Mucosa of rectum (tissue), 2 donors: ENCODE results near the gene RNF183.

Experiments used
- H3K27ac ChIP-seq, 2 donors: one replicate each; pipeline ENCODE4 v1.7.0; 2013; ENCODE audit warnings: inconsistent platforms in 2 of 2, low read depth in 2 of 2, low read length in 2 of 2
- H3K27me3 ChIP-seq, 2 donors: one replicate each; pipeline ENCODE4 v1.7.0; 2013; ENCODE audit warnings: low read length in 2 of 2; ENCODE audit not compliant: control insufficient read depth in 2 of 2, insufficient read depth in 2 of 2
- H3K36me3 ChIP-seq, 2 donors: one replicate each; pipeline ENCODE4 v1.7.0; 2013; ENCODE audit warnings: low read length in 2 of 2; ENCODE audit not compliant: control insufficient read depth in 2 of 2, insufficient read depth in 2 of 2
- H3K4me1 ChIP-seq, 2 donors: one replicate each; pipeline ENCODE4 v1.7.0; 2013; ENCODE audit warnings: low read length in 2 of 2, mild to moderate bottlenecking in 1 of 2; ENCODE audit not compliant: control insufficient read depth in 2 of 2, insufficient read depth in 2 of 2
- H3K4me3 ChIP-seq, 2 donors: one replicate each; pipeline ENCODE4 v1.7.0; 2013; ENCODE audit warnings: low read length in 2 of 2
- H3K9ac ChIP-seq, 2 donors: one replicate each; pipeline ENCODE4 v1.7.0; 2013; ENCODE audit warnings: low read length in 2 of 2, low read depth in 1 of 2, mild to moderate bottlenecking in 1 of 2
- H3K9me3 ChIP-seq, 2 donors: one replicate each; pipeline ENCODE4 v1.7.0; 2013; ENCODE audit warnings: low read length in 2 of 2; ENCODE audit not compliant: control insufficient read depth in 2 of 2
- donor health status: healthy.
- donor health status: Normal muscosa, but diverticular disease.

Gene RNF183

DNA sequence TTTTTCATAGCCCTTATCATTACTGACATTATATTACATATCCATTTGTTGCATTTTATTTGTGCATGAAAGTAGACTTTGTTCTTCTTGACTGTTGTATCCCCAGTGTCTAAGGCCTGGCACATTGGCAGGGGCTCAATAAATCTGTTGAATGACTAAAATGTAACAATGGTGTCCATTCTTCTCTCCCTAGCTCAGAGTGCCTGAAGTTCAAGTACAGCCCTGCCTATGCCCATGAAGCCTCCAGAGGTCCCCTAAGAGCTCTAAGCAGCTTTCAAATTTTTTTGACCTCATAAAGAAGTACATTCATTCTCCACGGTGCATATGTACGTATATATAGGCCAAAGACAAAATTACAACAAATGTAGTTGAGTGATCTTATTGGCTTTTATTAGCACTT, 42.0 kb upstream of the RNF183 start:
- H3K9me3 ChIP-seq: no peaks in the 10 kb centered on the region
- no peaks in the 10 kb centered on the region for H3K36me3 ChIP-seq
- no peak overlapping the region for H3K4me3 ChIP-seq
- peaks cover 18 to 35% of the 10 kb centered on the region in 2 donors for H3K4me1 ChIP-seq
- peak overlapping the region; percentile 45 to 72 for H3K27ac ChIP-seq
- H3K9ac ChIP-seq: no peak overlapping the region
- H3K27me3 ChIP-seq: peaks cover 0 to 2% of the 10 kb centered on the region in 2 donors

GRCh38 chr9:113343732-113344231, 40.6 kb upstream of the RNF183 start:
- H3K4me1 ChIP-seq: peaks cover 15 to 36% of the 10 kb centered on the region in 2 donors
- H3K9ac ChIP-seq: peak overlapping the region in 1 of 2 donors; percentile 13
- peak overlapping the region; percentile 70 to 88 for H3K27ac ChIP-seq

DNA sequence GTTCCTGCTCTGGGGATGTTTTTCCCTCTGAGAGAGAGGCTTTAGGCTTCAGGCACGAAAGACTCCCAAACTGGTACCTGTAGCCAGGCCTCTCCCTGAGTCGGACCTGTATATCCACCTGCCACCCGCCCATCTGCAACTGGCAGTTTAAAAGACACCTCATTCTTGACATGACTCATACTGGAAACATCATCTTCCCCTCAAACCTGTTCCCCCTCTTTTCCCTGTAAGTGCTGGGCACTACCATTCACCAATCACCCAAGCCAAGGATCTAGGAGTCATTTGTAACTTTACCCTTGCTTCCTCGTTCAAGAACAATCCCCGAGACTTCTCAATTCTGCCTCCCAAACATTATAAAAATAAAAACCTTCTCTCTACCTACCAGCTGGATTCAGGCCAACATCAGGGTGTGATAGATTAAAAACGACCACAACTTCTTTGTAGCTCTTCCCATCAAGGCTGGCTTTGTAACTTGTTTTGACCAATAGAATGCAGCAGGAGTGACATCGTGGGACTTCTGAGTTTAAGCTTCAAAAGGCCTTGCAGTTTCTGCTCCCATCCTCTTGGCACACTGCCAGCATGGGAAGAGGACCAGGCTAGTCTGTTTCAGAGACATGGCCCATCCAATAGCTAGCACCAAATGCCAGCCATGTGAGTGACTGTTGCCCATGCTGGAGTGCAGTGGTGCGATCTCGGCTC, 38.7 kb upstream of the RNF183 start:
- Histone ChIP-seq H3K9ac (no peak overlapping the region), H3K27ac (peak overlapping the region in 1 of 2 donors; percentile 45), H3K36me3 (no peaks in the 10 kb centered on the region), H3K9me3 (no peaks in the 10 kb centered on the region), H3K27me3 (no peaks in the 10 kb centered on the region), H3K4me3 (no peak overlapping the region), H3K4me1 (peaks cover 7 to 27% of the 10 kb centered on the region in 2 donors)

More at GRCh38 chr9:113343732-113344231, 40.6 kb upstream of the RNF183 start:
- Histone ChIP-seq H3K9me3 (no peaks in the 10 kb centered on the region), H3K27me3 (no peaks in the 10 kb centered on the region), H3K36me3 (no peaks in the 10 kb centered on the region), H3K4me3 (no peak overlapping the region)

DNA sequence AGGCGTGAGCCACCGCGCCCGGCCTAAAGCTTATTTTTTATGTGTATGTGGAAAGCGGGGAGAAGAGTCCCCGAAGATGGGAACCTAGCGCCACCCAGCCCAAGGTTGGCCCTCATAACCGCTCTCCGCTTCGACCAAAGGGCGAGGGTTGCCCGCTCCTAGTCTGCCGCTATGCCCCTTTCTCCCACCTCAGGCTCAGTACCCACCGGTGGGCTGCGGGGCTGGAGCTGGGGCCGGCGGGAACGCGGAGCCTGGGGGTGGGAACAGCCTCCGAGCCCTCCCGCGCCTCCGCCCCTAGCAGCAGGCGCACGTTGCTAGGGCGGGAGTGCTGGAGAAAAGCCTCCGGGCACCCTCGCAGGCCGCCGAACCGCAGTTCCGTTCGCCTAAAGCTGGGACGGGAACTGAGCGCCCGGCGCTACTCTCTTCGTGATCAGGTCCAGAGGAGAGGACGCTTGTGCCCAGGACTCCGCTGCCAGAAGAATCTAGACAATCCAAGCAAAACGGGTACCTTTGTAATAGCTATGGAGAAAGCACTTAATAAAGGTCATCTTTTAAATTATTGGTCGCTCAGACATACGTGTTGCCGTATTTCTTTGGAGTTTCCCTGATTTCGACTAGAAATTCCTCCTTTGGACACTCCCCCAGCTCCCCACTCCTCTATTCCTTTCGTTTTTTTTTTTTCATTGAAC, 37.0 kb upstream of the RNF183 start, which contains the start of gene WDR31:
TSS of gene WDR31 (minus strand) at position 265 of the 689 bp plus-strand sequence. CDS start 8,253 bp downstream, outside the sequence.
- no peaks in the 10 kb centered on the region for H3K36me3 ChIP-seq
- no peaks in the 10 kb centered on the region for H3K9me3 ChIP-seq
- no peaks in the 10 kb centered on the region for H3K27me3 ChIP-seq
- peak within 1 kb of the TSS; percentile 74 to 89 for H3K4me3 ChIP-seq
- H3K4me1 ChIP-seq: peaks cover 7 to 18% of the 10 kb centered on the region in 2 donors
- H3K27ac ChIP-seq: peak within 1 kb of the TSS; percentile 46 to 66
- H3K9ac ChIP-seq: peak within 1 kb of the TSS; percentile 58 to 66

GRCh38 chr9:113337714-113338113, 34.5 kb upstream of the RNF183 start:
- peaks cover 7 to 11% of the 10 kb centered on the region in 2 donors for H3K4me1 ChIP-seq
- H3K9ac ChIP-seq: no peak overlapping the region
- no peak overlapping the region for H3K4me3 ChIP-seq
- no peaks in the 10 kb centered on the region for H3K9me3 ChIP-seq
- H3K27ac ChIP-seq: no peak overlapping the region
- no peaks in the 10 kb centered on the region for H3K36me3 ChIP-seq
- H3K27me3 ChIP-seq: no peaks in the 10 kb centered on the region

DNA sequence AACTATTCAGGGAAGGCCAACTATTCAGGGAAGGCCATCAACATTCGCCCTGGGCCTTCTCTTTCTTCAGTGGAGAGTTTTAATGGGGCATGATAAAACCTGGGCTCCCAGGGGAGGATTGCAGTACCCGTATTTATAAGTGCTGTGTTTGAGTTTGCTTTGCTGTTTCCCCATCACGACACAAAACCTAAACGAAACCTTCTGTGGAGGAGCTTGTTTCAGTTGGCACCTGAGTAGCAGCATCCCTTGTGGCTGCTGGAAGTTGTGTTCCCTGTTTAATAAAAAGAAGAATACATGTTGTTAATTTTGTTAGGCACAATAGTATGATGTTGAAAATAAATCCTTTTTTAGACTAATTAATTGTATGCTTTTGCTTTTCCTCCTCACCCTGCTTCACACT, 28.6 kb upstream of the RNF183 start:
- no peaks in the 10 kb centered on the region for H3K27me3 ChIP-seq
- no peak overlapping the region for H3K27ac ChIP-seq
- H3K4me1 ChIP-seq: no peaks in the 10 kb centered on the region
- H3K36me3 ChIP-seq: no peaks in the 10 kb centered on the region
- no peaks in the 10 kb centered on the region for H3K9me3 ChIP-seq
- H3K4me3 ChIP-seq: no peak overlapping the region
- no peak overlapping the region for H3K9ac ChIP-seq

- H3K4me1 ChIP-seq: no peaks in the 10 kb centered on the region
- H3K4me3 ChIP-seq: no peak overlapping the region
- no peak overlapping the region for H3K27ac ChIP-seq
- H3K27me3 ChIP-seq: no peaks in the 10 kb centered on the region
- no peak overlapping the region for H3K9ac ChIP-seq
- no peaks in the 10 kb centered on the region for H3K9me3 ChIP-seq
- no peaks in the 10 kb centered on the region for H3K36me3 ChIP-seq
These were observed 25.0 kb upstream of the RNF183 start for GRCh38 chr9:113328045-113328782.

DNA sequence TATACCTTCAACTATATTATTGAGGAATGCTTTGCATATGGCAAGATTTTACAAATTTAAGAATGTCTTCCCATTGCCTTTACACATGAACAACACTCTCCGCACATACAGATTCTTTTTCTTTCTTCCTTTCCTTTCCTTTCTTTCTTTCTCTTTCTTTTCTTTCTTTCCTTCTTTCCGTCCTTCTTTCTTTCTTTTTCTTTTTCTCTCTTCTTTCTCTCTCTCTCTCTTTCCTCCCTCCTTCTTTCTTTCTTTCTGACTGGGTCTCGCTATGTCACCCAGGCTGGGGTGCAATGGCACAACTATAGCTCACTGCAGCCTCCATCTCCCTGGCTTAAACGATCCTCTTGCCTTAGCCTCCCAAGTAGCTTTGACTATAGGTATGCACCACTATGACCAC, 23.1 kb upstream of the RNF183 start:
- H3K27me3 ChIP-seq: no peaks in the 10 kb centered on the region
- H3K9ac ChIP-seq: no peak overlapping the region
- H3K4me1 ChIP-seq: no peaks in the 10 kb centered on the region

GRCh38 chr9:113322671-113323070, 19.5 kb upstream of the RNF183 start:
- Histone ChIP-seq H3K4me1 (no peaks in the 10 kb centered on the region), H3K27ac (no peak overlapping the region), H3K9me3 (no peaks in the 10 kb centered on the region), H3K27me3 (no peaks in the 10 kb centered on the region), H3K36me3 (no peaks in the 10 kb centered on the region), H3K9ac (no peak overlapping the region), H3K4me3 (no peak overlapping the region)

More for the DNA sequence above, 23.1 kb upstream of the RNF183 start:
- no peaks in the 10 kb centered on the region for H3K36me3 ChIP-seq
- H3K27ac ChIP-seq: no peak overlapping the region
- no peak overlapping the region for H3K4me3 ChIP-seq
- H3K9me3 ChIP-seq: no peaks in the 10 kb centered on the region

- no peak overlapping the region for H3K27ac ChIP-seq
- H3K9ac ChIP-seq: no peak overlapping the region
- no peaks in the 10 kb centered on the region for H3K27me3 ChIP-seq
- H3K4me1 ChIP-seq: no peaks in the 10 kb centered on the region
- H3K4me3 ChIP-seq: no peak overlapping the region
- no peaks in the 10 kb centered on the region for H3K36me3 ChIP-seq
- no peaks in the 10 kb centered on the region for H3K9me3 ChIP-seq
These were observed 16.9 kb upstream of the RNF183 start for GRCh38 chr9:113320051-113320450.
